Suprapubic skin (tissue), 3 donors: ENCODE results near the gene DNAI4.

Experiments used
- POLR2AphosphoS5 ChIP-seq, 3 donors: sonication (generic); formaldehyde crosslinking; IDR thresholded peaks; one replicate each; pipeline ENCODE4 v1.6.1; 2017; ENCODE audit warnings: antibody characterized with exemption in 3 of 3
- TF ChIP-seq, protein P1 (sequence below), 2 donors: fragments of 200-600 bp in 1 of 2; fragments of 450-650 bp in 1 of 2; sonication (generic) in 1 of 2; IDR thresholded peaks; one replicate each; pipeline ENCODE4 v1.5.1; 2016 to 2019; ENCODE audit warnings: antibody characterized with exemption in 2 of 2, mild to moderate bottlenecking in 1 of 2, moderate library complexity in 1 of 2

DNA sequence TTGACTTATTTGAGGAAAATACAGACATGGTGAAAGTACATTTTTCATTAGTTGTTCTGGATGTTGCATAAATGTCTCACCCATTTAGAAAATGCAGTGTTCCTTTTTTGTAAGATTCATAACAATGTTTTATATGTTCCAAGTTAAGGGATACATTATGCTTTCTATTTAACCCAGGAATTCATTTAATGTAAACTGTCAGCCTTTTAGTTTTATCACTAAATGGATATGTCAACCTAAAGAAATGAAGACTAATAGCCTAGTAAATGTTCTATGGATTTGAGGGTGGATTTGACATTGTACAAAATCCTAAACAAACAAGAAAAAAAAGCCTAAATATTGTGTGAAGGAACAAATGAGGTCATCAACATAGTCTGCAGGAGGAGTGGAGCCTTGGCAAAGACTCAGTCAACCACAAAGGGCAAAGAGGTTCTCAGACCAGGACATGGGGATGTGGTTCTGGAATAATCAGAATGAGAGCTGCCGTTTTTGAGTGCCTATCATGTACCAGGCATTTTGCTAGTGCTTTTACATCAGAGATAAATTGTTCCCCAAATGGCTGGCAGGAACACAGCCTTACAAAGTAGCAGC, 114.8 kb downstream of the DNAI4 start:
- no peak for TF ChIP-seq POLR2AphosphoS5 (IDR thresholded peaks at IDR 0.05)
- TF ChIP-seq, protein P1, sequence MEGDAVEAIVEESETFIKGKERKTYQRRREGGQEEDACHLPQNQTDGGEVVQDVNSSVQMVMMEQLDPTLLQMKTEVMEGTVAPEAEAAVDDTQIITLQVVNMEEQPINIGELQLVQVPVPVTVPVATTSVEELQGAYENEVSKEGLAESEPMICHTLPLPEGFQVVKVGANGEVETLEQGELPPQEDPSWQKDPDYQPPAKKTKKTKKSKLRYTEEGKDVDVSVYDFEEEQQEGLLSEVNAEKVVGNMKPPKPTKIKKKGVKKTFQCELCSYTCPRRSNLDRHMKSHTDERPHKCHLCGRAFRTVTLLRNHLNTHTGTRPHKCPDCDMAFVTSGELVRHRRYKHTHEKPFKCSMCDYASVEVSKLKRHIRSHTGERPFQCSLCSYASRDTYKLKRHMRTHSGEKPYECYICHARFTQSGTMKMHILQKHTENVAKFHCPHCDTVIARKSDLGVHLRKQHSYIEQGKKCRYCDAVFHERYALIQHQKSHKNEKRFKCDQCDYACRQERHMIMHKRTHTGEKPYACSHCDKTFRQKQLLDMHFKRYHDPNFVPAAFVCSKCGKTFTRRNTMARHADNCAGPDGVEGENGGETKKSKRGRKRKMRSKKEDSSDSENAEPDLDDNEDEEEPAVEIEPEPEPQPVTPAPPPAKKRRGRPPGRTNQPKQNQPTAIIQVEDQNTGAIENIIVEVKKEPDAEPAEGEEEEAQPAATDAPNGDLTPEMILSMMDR (IDR thresholded peaks at IDR 0.05): no peak
